Measurements from ENCODE around the gene NECAB2.

DNA sequence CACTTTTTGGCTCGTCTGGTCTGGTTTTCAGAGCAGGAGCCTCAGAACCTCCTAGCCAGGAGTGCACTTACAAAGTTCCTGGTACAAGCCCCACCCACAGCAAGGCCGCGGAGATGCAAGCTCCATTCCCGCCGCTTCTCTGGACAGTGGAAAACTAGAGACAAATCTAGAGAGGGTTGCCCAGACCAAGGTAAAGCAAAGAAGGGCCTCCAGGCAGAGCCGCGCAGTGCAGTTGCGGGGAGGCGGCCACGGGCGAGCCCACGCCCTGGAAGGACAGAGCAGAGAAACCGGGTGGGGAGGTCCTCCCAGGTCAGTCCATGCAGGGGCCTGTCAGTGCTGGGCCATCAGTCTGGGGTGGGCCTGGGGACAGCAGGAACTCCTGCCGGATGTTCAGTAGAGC, 26.0 kb upstream of the NECAB2 start:
- TF ChIP-seq, protein P1, sequence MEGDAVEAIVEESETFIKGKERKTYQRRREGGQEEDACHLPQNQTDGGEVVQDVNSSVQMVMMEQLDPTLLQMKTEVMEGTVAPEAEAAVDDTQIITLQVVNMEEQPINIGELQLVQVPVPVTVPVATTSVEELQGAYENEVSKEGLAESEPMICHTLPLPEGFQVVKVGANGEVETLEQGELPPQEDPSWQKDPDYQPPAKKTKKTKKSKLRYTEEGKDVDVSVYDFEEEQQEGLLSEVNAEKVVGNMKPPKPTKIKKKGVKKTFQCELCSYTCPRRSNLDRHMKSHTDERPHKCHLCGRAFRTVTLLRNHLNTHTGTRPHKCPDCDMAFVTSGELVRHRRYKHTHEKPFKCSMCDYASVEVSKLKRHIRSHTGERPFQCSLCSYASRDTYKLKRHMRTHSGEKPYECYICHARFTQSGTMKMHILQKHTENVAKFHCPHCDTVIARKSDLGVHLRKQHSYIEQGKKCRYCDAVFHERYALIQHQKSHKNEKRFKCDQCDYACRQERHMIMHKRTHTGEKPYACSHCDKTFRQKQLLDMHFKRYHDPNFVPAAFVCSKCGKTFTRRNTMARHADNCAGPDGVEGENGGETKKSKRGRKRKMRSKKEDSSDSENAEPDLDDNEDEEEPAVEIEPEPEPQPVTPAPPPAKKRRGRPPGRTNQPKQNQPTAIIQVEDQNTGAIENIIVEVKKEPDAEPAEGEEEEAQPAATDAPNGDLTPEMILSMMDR (conservative IDR thresholded peaks at IDR 0.05; ENCODE audit: low read depth in 2 of 2): no peak
- no peak for TF ChIP-seq NANOG (IDR thresholded peaks at IDR 0.05; ENCODE audit: borderline replicate concordance)

All from GM23338 (cell line).